H1 (cell line): ENCODE measurements around the gene RARA.

Source experiments
- BRCA1 ChIP-seq: IDR thresholded peaks from 2 replicates; pipeline ENCODE4 v1.6.1; 2012; ENCODE audit warnings: low read depth, low read length, improper control_type of control experiment
- CEBPB ChIP-seq: IDR thresholded peaks from 2 replicates; pipeline ENCODE4 v1.6.1; 2012; ENCODE audit warnings: low read depth, low read length
- EZH2 ChIP-seq: fragments of 200-600 bp; sonication (generic); IDR thresholded peaks from 2 replicates; pipeline ENCODE4 v1.7.1; 2012; ENCODE audit warnings: low read depth, mild to moderate bottlenecking, moderate library complexity, low read length, inconsistent platforms; ENCODE audit not compliant: severe bottlenecking
- POLR2A ChIP-seq, 2 experiments: IDR thresholded peaks; 1 replicate in 1 of 2; 2 replicates in 1 of 2; pipeline ENCODE4 v1.6.1; 2011; ENCODE audit warnings: low read depth in 2 of 2, low read length in 2 of 2, mild to moderate bottlenecking in 2 of 2; ENCODE audit errors: control extremely low read depth in 1 of 2
- POLR2AphosphoS5 ChIP-seq: IDR thresholded peaks from 2 replicates; pipeline ENCODE4 v1.6.1; 2011; ENCODE audit warnings: low read depth, low read length
- RFX5 ChIP-seq: IDR thresholded peaks from 2 replicates; pipeline ENCODE4 v1.6.1; 2011; ENCODE audit warnings: low read depth, low read length, improper control_type of control experiment, borderline replicate concordance
- SAP30 ChIP-seq: fragments of 300-600 bp; sonication (generic); IDR thresholded peaks from 2 replicates; pipeline ENCODE4 v1.7.1; 2012; ENCODE audit warnings: low read length, moderate library complexity, mild to moderate bottlenecking, inconsistent platforms; ENCODE audit not compliant: insufficient read depth, insufficient replicate concordance
- SUZ12 ChIP-seq: fragments of 200-600 bp; sonication (generic); IDR thresholded peaks from 2 replicates; pipeline ENCODE4 v1.6.1; 2012; ENCODE audit warnings: mild to moderate bottlenecking, inconsistent platforms, low read length, moderate library complexity, mixed read lengths
- TAF1 ChIP-seq: IDR thresholded peaks from 2 replicates; pipeline ENCODE4 v1.6.1; 2011; ENCODE audit warnings: mild to moderate bottlenecking, low read depth, low read length
- TEAD4 ChIP-seq: IDR thresholded peaks from 2 replicates; pipeline ENCODE4 v1.6.1; 2012; ENCODE audit warnings: low read depth, low read length, inconsistent platforms, mixed read lengths
- ZNF274 ChIP-seq: IDR thresholded peaks from 2 replicates; pipeline ENCODE4 v1.7.0; 2012; ENCODE audit warnings: low read length, borderline replicate concordance; ENCODE audit errors: extremely low read depth
- TF ChIP-seq, protein P1 (sequence below), 3 experiments: IDR thresholded peaks; 1 replicate in 2 of 3; 2 replicates in 1 of 3; pipeline versions ENCODE4 v1.5.1 to v1.6.1; 2011; ENCODE audit warnings: low read length in 3 of 3, mild to moderate bottlenecking in 3 of 3, inconsistent platforms in 2 of 3, low read depth in 1 of 3, moderate library complexity in 1 of 3; ENCODE audit not compliant: insufficient read depth in 1 of 3; ENCODE audit errors: control extremely low read depth in 1 of 3

DNA sequence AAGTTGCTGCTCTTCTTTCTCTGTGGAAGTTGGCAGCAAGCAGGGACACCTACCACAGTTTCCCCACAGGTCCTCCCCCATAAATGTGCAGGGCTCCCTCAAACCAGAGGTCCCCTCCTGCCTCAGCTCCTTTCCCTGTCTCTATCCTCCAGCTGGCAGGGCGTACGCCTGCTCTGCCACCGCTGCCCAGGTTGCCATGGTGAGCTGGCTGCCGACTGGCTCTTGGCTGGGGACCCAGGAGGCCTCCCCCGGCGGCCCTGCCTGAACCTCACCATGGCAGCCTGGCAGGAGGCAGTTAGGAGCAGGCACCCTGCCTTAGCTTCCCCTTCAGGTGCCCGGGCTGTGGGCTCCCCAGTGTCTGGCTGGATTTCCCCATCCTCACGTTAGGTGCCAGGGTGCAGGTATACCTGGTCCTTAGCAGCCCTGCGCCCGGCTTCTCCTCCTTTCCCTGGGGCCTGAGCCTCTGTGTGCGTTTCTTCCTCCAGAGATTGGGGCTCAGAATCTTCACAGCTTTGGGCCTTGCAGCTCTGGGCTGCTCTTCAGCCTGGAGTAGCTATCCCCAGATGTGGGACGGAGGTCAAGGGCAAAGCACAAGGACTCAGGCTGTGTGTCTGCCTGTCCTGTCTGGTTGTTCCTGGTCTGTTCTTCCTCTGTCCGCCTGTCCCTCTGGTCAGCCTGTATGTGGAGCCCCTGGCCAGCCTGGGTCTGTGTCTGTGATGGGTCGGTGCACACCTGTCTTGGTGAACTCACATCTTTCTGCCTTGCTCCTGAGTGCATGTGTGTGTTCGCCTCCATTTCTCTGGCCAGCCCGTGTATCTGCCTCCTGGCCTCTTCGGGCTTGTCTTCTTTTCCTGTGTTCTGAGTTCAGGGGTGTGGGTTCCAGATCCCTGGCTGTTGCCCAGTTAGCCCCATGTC lies 39.8 kb downstream of the RARA start:
- TF ChIP-seq POLR2A (IDR thresholded peaks at IDR 0.05; ENCODE audit: control extremely low read depth in 1 of 2, low read depth in 2 of 2, low read length in 2 of 2) (no peak), RFX5 (no peak), CEBPB (no peak), EZH2 (no peak), TAF1 (no peak), SUZ12 (no peak), POLR2AphosphoS5 (no peak), BRCA1 (no peak), TEAD4 (no peak), SAP30 (no peak), ZNF274 (no peak)
- TF ChIP-seq, protein P1, sequence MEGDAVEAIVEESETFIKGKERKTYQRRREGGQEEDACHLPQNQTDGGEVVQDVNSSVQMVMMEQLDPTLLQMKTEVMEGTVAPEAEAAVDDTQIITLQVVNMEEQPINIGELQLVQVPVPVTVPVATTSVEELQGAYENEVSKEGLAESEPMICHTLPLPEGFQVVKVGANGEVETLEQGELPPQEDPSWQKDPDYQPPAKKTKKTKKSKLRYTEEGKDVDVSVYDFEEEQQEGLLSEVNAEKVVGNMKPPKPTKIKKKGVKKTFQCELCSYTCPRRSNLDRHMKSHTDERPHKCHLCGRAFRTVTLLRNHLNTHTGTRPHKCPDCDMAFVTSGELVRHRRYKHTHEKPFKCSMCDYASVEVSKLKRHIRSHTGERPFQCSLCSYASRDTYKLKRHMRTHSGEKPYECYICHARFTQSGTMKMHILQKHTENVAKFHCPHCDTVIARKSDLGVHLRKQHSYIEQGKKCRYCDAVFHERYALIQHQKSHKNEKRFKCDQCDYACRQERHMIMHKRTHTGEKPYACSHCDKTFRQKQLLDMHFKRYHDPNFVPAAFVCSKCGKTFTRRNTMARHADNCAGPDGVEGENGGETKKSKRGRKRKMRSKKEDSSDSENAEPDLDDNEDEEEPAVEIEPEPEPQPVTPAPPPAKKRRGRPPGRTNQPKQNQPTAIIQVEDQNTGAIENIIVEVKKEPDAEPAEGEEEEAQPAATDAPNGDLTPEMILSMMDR (IDR thresholded peaks at IDR 0.05; ENCODE audit: control extremely low read depth in 1 of 3, insufficient read depth in 1 of 3, low read depth in 1 of 3, low read length in 3 of 3), result no peak
